ENCODE measurements around the gene CSF3R. TPM values are rescaled to one million over a fixed set of nuclear protein-coding genes. Genes with fewer than 3 reads are reported as not detected.

Gene CSF3R
- total and polyA plus RNA-seq, 2 experiments from 2014 or later = not detected

DNA sequence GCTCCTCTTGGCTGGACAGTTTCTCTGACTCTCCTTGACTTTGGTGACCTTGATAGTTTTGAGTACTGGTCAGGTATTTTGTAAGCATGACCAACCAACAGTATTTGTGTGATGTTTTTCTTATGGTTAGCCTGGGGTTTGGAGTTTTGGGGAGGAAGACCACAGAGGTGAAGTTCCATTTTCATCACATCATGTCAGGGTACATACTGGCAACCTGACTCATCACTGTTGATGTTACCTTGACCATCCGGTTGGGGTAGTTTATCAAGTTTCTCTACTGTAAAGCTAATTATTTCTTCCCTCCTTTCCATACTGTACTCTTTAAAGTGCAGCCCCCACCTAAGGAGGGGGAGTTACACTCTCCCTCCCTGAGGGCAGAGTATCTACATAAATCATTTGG is 45.9 kb downstream of the CSF3R start (continued):
- no peak for TF ChIP-seq ZNF462 (CRISPR knock-in tag; IDR thresholded peaks at IDR 0.05)

- H2AFZ ChIP-seq = no peak overlapping the region
- H3K27ac ChIP-seq (ENCODE audit: low read depth) = no peak overlapping the region
- Mint-ChIP-seq H3K4me3 (no peak overlapping the region), H3K27ac (no peak overlapping the region), H3K4me1 (no peaks in the 10 kb centered on the region; the same call in 2 of the 3 replicates), H3K36me3 (ENCODE audit: low read depth) (no peaks in the 10 kb centered on the region), H3K27me3 (ENCODE audit: insufficient read depth, low read depth, poor library complexity) (peaks cover 4% of the 10 kb centered on the region), H3K9me3 (no peaks in the 10 kb centered on the region)
- H3K9me2 ChIP-seq (ENCODE audit: insufficient read depth) = no peaks in the 10 kb centered on the region
- no peaks in the 10 kb centered on the region for H3K4me1 ChIP-seq (ENCODE audit: insufficient read depth)
- TF ChIP-seq POLR2AphosphoS5 (IDR thresholded peaks at IDR 0.05; ENCODE audit: low read depth) = no peak
- TF ChIP-seq ZNF462 (CRISPR knock-in tag; IDR thresholded peaks at IDR 0.05) = no peak
- ATAC-seq = no peak
- no peaks in the 10 kb centered on the region for H3F3A ChIP-seq (replicated peaks; ENCODE audit: low read depth)
- H3K79me2 ChIP-seq (replicated peaks; ENCODE audit: insufficient read depth) = no peaks in the 10 kb centered on the region
- no peak for DNase-seq (ENCODE audit: low spot score)
- H3K4me2 ChIP-seq = no peak overlapping the region
- H3K36me3 ChIP-seq (ENCODE audit: insufficient read depth) = no peaks in the 10 kb centered on the region
- H3K4me3 ChIP-seq = no peak overlapping the region
- no peaks in the 10 kb centered on the region; the same call in 1 of the 2 replicates for H4K20me1 ChIP-seq (replicated peaks; ENCODE audit: insufficient read depth)
- no peaks in the 10 kb centered on the region for H3K27me3 ChIP-seq (ENCODE audit: insufficient read depth)
Observed at GRCh38 chr1:36433102-36433501, 49.6 kb downstream of the CSF3R start.
